Nephron (organoid): ENCODE results near the gene TMC6.
A peak's percentile ranks its signal among the peaks of the same experiment; 100 is the strongest.

Source experiments
- H3K27ac Mint-ChIP-seq, 3 experiments: 2 replicates each; pipeline ENCODE4 v1.8.0; 2020; ENCODE audit warnings: mixed read lengths in 3 of 3, mild to moderate bottlenecking in 2 of 3, moderate library complexity in 1 of 3
- H3K27me3 Mint-ChIP-seq: 2 replicates; pipeline ENCODE4 v1.8.0; 2021; ENCODE audit warnings: low read depth, mild to moderate bottlenecking, moderate library complexity, mixed read lengths
- H3K36me3 Mint-ChIP-seq: 2 replicates; pipeline ENCODE4 v1.8.0; 2020; ENCODE audit warnings: low read depth, mixed read lengths
- H3K4me1 Mint-ChIP-seq: 2 replicates; pipeline ENCODE4 v1.8.0; 2020; ENCODE audit warnings: mixed read lengths
- H3K4me3 Mint-ChIP-seq, 3 experiments: 2 replicates each; pipeline ENCODE4 v1.8.0; 2020; ENCODE audit warnings: mild to moderate bottlenecking in 3 of 3, mixed read lengths in 3 of 3, moderate library complexity in 2 of 3
- H3K9me3 Mint-ChIP-seq: 2 replicates; pipeline ENCODE4 v1.8.0; 2020; ENCODE audit warnings: mixed read lengths
- CTCF ChIP-seq, 3 experiments: fragments of 200-600 bp; sonication (generic); IDR thresholded peaks; one replicate each; pipeline ENCODE4 v1.5.0; 2021; ENCODE audit warnings: antibody characterized with exemption in 3 of 3; ENCODE audit not compliant: unreplicated experiment in 3 of 3

The TMC6 gene

GRCh38 chr17:78111727-78112517, 16.6 kb downstream of the TMC6 start:
- TF ChIP-seq CTCF (IDR thresholded peaks at IDR 0.05; ENCODE audit: unreplicated experiment in 3 of 3), result no peak
- no peaks in the 10 kb centered on the region for H3K27me3 Mint-ChIP-seq
- no peak overlapping the region for H3K27ac Mint-ChIP-seq
- peaks cover 3% of the 10 kb centered on the region for H3K4me1 Mint-ChIP-seq
- H3K4me3 Mint-ChIP-seq, result no peak overlapping the region
- no peaks in the 10 kb centered on the region for H3K9me3 Mint-ChIP-seq
- peaks cover 28% of the 10 kb centered on the region for H3K36me3 Mint-ChIP-seq

DNA sequence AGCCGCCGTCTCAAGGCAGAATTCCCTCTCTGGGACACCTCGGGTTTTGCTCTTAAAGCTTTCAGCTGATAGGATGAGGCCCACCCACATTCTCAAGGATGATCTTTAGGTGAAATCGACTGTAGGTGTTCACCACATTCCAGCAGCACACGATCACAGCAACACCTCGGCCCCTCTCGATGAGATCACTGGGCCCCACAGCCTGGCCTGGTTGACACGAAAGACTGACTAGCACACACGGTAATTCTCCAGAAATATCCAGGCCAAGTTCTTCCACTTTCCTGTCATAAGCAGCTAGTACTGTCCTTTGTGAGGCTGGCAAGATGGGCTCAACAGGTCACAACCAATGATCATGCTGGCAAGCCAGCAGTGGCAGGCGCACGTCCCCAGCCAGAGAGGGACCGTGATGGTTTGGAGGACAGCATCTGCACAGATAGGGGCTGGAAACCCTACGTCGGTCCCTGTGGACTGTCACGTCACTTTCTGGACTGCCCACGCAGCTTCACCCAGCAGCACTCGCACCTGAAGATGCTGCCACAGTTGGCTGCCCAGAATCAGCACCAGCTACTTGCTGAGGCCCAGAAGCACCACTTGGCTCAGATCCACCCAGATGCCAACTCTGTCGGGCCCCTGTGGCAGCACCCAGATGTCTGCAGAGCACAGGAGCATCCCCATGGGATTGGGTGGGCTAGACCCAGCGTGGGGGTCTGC, 17.4 kb downstream of the TMC6 start:
- TF ChIP-seq CTCF (IDR thresholded peaks at IDR 0.05; ENCODE audit: unreplicated experiment in 3 of 3), result no peak
- Mint-ChIP-seq H3K4me1 (peaks cover 3% of the 10 kb centered on the region), H3K4me3 (no peak overlapping the region), H3K9me3 (no peaks in the 10 kb centered on the region), H3K27ac (no peak overlapping the region), H3K36me3 (peaks cover 29% of the 10 kb centered on the region), H3K27me3 (no peaks in the 10 kb centered on the region)

DNA sequence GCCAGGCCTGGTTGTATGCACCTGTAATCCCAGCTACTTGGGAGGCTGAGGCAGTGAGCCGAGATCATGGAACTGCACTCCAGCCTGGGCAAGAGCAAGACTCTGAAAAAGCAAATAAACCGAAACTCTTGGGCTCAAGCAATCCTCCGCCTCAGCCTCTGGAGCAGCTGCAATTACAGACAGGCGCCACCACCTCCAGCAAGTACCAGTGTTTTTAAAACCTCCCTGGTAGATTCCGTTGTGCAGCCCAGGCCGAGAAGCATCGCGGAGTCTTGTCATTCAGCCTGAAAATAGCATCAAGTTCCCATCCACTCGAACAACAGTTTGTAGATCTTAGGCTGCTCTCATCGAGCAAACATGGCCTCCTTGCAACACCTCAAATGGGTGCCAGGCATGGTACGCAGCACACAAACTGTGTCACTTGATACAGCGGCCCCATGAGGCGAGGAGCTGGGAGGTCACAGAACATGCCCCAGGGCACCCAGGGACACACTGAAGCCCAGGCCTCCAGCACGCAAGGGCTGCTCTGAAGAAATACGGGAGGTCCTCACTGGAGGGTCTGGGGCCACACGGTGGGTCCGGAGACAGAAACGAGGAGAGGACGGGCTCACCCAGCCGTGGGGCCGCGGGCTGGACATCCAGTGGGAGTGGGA, 18.1 kb downstream of the TMC6 start:
- Mint-ChIP-seq H3K27ac (peak overlapping the region in 1 of 3 experiments; percentile 38), H3K4me1 (peaks cover 3% of the 10 kb centered on the region), H3K36me3 (peaks cover 29% of the 10 kb centered on the region), H3K9me3 (no peaks in the 10 kb centered on the region), H3K27me3 (no peaks in the 10 kb centered on the region), H3K4me3 (no peak overlapping the region)
- no peak for TF ChIP-seq CTCF (IDR thresholded peaks at IDR 0.05; ENCODE audit: unreplicated experiment in 3 of 3)

DNA sequence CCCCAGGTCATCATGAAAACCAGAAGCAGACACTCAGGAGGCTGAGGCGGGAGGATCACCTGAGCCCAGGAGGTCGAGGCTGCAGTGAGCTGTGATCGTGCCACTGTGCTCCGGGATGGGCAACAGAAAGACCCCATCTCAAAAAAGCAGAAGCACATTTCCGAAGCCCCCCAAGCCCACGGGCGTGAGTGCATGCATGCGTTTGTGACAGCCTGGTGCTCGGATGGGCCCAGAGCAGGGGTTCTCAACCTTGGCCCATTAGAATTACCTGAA, 19.1 kb downstream of the TMC6 start:
- H3K36me3 Mint-ChIP-seq, result peaks cover 34% of the 10 kb centered on the region
- no peak for TF ChIP-seq CTCF (IDR thresholded peaks at IDR 0.05; ENCODE audit: unreplicated experiment in 3 of 3)
- H3K27me3 Mint-ChIP-seq, result no peaks in the 10 kb centered on the region
- peaks cover 3% of the 10 kb centered on the region for H3K4me1 Mint-ChIP-seq
- H3K9me3 Mint-ChIP-seq, result no peaks in the 10 kb centered on the region
- no peak overlapping the region for H3K4me3 Mint-ChIP-seq
- H3K27ac Mint-ChIP-seq, result no peak overlapping the region

DNA sequence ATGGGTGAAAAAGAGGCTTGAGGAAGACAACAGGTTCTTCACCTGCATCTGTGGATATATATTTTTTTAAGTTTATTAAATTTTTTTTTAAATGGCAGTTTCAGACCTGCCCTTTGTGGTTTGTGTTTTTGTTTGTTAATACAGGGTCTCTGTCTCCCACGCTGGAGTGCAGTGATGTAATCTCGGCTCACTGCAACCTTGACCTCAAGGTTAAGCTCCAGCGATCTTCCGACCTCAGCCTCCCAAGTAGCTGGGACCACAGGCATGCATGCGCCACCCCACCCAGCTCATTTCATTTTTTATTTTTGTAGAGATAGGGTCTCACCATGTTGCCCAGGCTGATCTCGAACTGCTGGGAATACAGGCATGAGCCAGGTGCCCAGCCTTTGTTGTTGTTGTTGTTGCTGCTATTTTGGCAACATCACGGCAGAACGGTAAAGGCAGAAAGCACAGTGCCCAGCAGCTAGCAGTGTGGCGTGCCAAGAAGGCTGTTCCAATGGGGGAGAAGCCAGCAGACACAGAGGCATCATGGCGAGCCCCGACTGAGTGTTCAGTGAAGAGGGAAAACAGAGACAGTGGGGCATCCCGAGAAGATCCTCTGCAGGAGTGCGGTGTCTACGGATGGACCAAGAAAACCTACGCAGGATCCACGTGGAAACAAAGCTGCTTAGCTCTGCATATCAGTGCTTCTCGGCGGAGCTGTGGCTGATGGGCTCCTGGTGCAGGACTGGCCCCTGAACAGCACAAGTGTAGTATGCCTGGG, 19.6 kb downstream of the TMC6 start:
- Mint-ChIP-seq H3K9me3 (no peaks in the 10 kb centered on the region), H3K4me3 (no peak overlapping the region), H3K4me1 (peaks cover 3% of the 10 kb centered on the region), H3K36me3 (peaks cover 37% of the 10 kb centered on the region), H3K27ac (no peak overlapping the region), H3K27me3 (no peaks in the 10 kb centered on the region)
- TF ChIP-seq CTCF (IDR thresholded peaks at IDR 0.05; ENCODE audit: unreplicated experiment in 3 of 3), result no peak
